HL-60 (cell line): ENCODE measurements around the gene DNASE1L3.
A peak's percentile ranks its signal among the peaks of the same experiment; 100 is the strongest.

Experiments
- DNase-seq, 2 experiments: peaks; one replicate each; pipeline ENCODE4 v3.0.0-alpha.2; 2010 to 2020; ENCODE audit warnings: low read depth in 1 of 2, low spot score in 1 of 2
- H3K27ac ChIP-seq: fragments of 250-450 bp; sonication (Bioruptor Pico); replicated peaks from 2 replicates; pipeline ENCODE4 v1.5.1; 2020; ENCODE audit warnings: mild to moderate bottlenecking, moderate library complexity
- H3K27me3 ChIP-seq: fragments of 250-450 bp; sonication (Bioruptor Pico); 2 replicates; pipeline ENCODE4 v1.5.1; 2021; ENCODE audit warnings: mild to moderate bottlenecking, moderate library complexity; ENCODE audit not compliant: insufficient read depth, poor library complexity, severe bottlenecking
- H3K4me3 ChIP-seq: replicated peaks from 2 replicates; pipeline ENCODE4 v1.5.1; 2011; ENCODE audit warnings: mild to moderate bottlenecking, control low read depth, low read length; ENCODE audit not compliant: insufficient read depth
- CTCF ChIP-seq: IDR thresholded peaks from one replicate; pipeline ENCODE4 v1.5.1; 2011; ENCODE audit warnings: low read length, control low read depth, inconsistent platforms; ENCODE audit not compliant: insufficient read depth
- GABPA ChIP-seq: IDR thresholded peaks from 2 replicates; pipeline ENCODE4 v1.6.1; 2012; ENCODE audit warnings: low read depth
- POLR2AphosphoS5 ChIP-seq: IDR thresholded peaks from 2 replicates; pipeline ENCODE4 v1.6.1; 2012; ENCODE audit warnings: low read depth
- REST ChIP-seq: IDR thresholded peaks from 2 replicates; pipeline ENCODE4 v1.6.1; 2012; ENCODE audit warnings: low read depth; ENCODE audit not compliant: insufficient replicate concordance
- SPI1 ChIP-seq: IDR thresholded peaks from 2 replicates; pipeline ENCODE4 v1.6.1; 2012; ENCODE audit warnings: low read depth, mild to moderate bottlenecking, borderline replicate concordance

The DNASE1L3 gene

GRCh38 chr3:58178528-58179234, 32.1 kb downstream of the DNASE1L3 start:
- no peak for DNase-seq
- H3K4me3 ChIP-seq = no peak overlapping the region
- no peaks in the 10 kb centered on the region for H3K27me3 ChIP-seq
- no peak for TF ChIP-seq REST
- no peak for TF ChIP-seq POLR2AphosphoS5
- H3K27ac ChIP-seq = no peak overlapping the region

- DNase-seq = peak; percentile 60 to 91
- Histone ChIP-seq H3K4me3 (peak overlapping the region; percentile 39), H3K27me3 (no peaks in the 10 kb centered on the region), H3K27ac (no peak overlapping the region)
- TF ChIP-seq POLR2AphosphoS5 = no peak
- TF ChIP-seq CTCF = peak; percentile 81
These were observed 32.8 kb downstream of the DNASE1L3 start for GRCh38 chr3:58177747-58178527.

GRCh38 chr3:58176827-58177489, 33.8 kb downstream of the DNASE1L3 start:
- TF ChIP-seq POLR2AphosphoS5 (no peak), REST (no peak), SPI1 (no peak), CTCF (no peak), GABPA (no peak)
- H3K27ac ChIP-seq = no peak overlapping the region
- H3K4me3 ChIP-seq = no peak overlapping the region
- DNase-seq = no peak
- no peaks in the 10 kb centered on the region for H3K27me3 ChIP-seq

GRCh38 chr3:58176185-58176530, 34.6 kb downstream of the DNASE1L3 start:
- no peak for DNase-seq
- no peak overlapping the region for H3K27ac ChIP-seq

More at GRCh38 chr3:58176185-58176530, 34.6 kb downstream of the DNASE1L3 start:
- TF ChIP-seq REST = no peak
- TF ChIP-seq POLR2AphosphoS5 = no peak
- no peak for TF ChIP-seq CTCF
- no peak for TF ChIP-seq GABPA
- Histone ChIP-seq H3K4me3 (no peak overlapping the region), H3K27me3 (no peaks in the 10 kb centered on the region)
